Hepatocyte (in vitro differentiated cells): ENCODE data around the gene ASGR1. TPM values are rescaled to one million over a fixed set of nuclear protein-coding genes. Genes with fewer than 3 reads are reported as not detected.
A peak's percentile ranks its signal among the peaks of the same experiment; 100 is the strongest.
"Not testable (repeated sequence)": the region's sequence is repeated elsewhere in the genome, so short reads cannot be mapped to it uniquely, and the experiment has no call there.

Experiments
- DNase-seq: peaks from one replicate; pipeline ENCODE4 v3.0.0-alpha.2; 2016; ENCODE audit warnings: low spot score
- H2AFZ ChIP-seq: fragments of 200-600 bp; sonication (generic); 2 replicates; pipeline ENCODE4 v1.6.0; 2016; ENCODE audit warnings: antibody characterized with exemption, mild to moderate bottlenecking
- H3K27ac ChIP-seq: fragments of 200-600 bp; sonication (generic); 2 replicates; pipeline ENCODE4 v1.5.1; 2016; ENCODE audit warnings: mild to moderate bottlenecking
- H3K27me3 ChIP-seq: fragments of 200-600 bp; sonication (generic); 2 replicates; pipeline ENCODE4 v1.6.1; 2016
- H3K36me3 ChIP-seq: fragments of 200-600 bp; sonication (generic); replicated peaks from 2 replicates; pipeline ENCODE4 v1.5.1; 2016; ENCODE audit warnings: low read depth; ENCODE audit not compliant: insufficient read depth
- H3K4me1 ChIP-seq: fragments of 200-600 bp; sonication (generic); 2 replicates; pipeline ENCODE4 v1.5.1; 2016; ENCODE audit warnings: mild to moderate bottlenecking, moderate library complexity; ENCODE audit not compliant: insufficient read depth
- H3K4me2 ChIP-seq: fragments of 200-600 bp; sonication (generic); 2 replicates; pipeline ENCODE4 v1.6.0; 2016
- H3K4me3 ChIP-seq: fragments of 200-600 bp; sonication (generic); 2 replicates; pipeline ENCODE4 v1.5.1; 2016; ENCODE audit warnings: mild to moderate bottlenecking
- H3K79me2 ChIP-seq: fragments of 200-600 bp; sonication (generic); 2 replicates; pipeline ENCODE4 v1.6.0; 2017; ENCODE audit warnings: mild to moderate bottlenecking
- H3K9me2 ChIP-seq: fragments of 200-600 bp; sonication (generic); replicated peaks from 2 replicates; pipeline ENCODE4 v1.6.0; 2017; ENCODE audit warnings: mild to moderate bottlenecking; ENCODE audit not compliant: insufficient read depth
- H3K9me3 ChIP-seq: fragments of 200-600 bp; sonication (generic); 2 replicates; pipeline ENCODE4 v1.5.1; 2016; ENCODE audit warnings: low read depth, mild to moderate bottlenecking
- H4K20me1 ChIP-seq: fragments of 200-600 bp; sonication (generic); 2 replicates; pipeline ENCODE4 v1.6.0; 2016; ENCODE audit warnings: mild to moderate bottlenecking; ENCODE audit not compliant: insufficient read depth, poor library complexity, severe bottlenecking
- CTCF ChIP-seq: fragments of 200-600 bp; sonication (generic); IDR thresholded peaks from 2 replicates; pipeline ENCODE4 v1.5.1; 2016; ENCODE audit warnings: antibody characterized with exemption, mild to moderate bottlenecking; ENCODE audit not compliant: poor library complexity
- EZH2 ChIP-seq: fragments of 200-600 bp; sonication (generic); IDR thresholded peaks from 2 replicates; pipeline ENCODE4 v1.6.1; 2016; ENCODE audit warnings: antibody characterized with exemption, mild to moderate bottlenecking, borderline replicate concordance
- EZH2phosphoT487 ChIP-seq: fragments of 200-600 bp; sonication (generic); IDR thresholded peaks from one replicate; pipeline ENCODE4 v1.6.1; 2018; ENCODE audit warnings: antibody characterized with exemption, mild to moderate bottlenecking, low read depth, moderate library complexity; ENCODE audit not compliant: unreplicated experiment, severe bottlenecking
- WGBS: methylation state at CpG from one replicate; pipeline ENCODE4 v1.1.6; 2016; ENCODE audit warnings: low lambda C conversion rate; ENCODE audit errors: missing lambda C conversion rate; 5-methylcytosine and 5-hydroxymethylcytosine counted together
- polyA plus RNA-seq: library from polyadenylated mRNA; unstranded; fragments of >200 nt; fragmentation: Nextera tagmentation; extraction: Ambion mirVana; gene quantifications from 2 replicates; pipeline ENCODE4 v1.2.1, GENCODE V29; 2016
- total RNA-seq: library from RNA; depleted of rRNA; stranded (reverse); fragments of >200 nt; gene quantifications from 2 replicates; pipeline ENCODE4 v1.2.3, GENCODE V29; 2014

Gene ASGR1
- total and polyA plus RNA-seq, 2 experiments from 2014 or later: 74.0 to 140 TPM

- no peak overlapping the region for H3K4me3 ChIP-seq
- H3K4me2 ChIP-seq: no peak overlapping the region
- H3K27ac ChIP-seq: peak overlapping the region; percentile 4
- WGBS: 56% methylated on average over 8 of the region's 11 CpGs
- H3K4me1 ChIP-seq: peaks cover 6% of the 10 kb centered on the region
- no peaks in the 10 kb centered on the region for H3K79me2 ChIP-seq
- no peak for DNase-seq
- H3K9me2 ChIP-seq: no peaks in the 10 kb centered on the region
- no peaks in the 10 kb centered on the region for H3K27me3 ChIP-seq
- H3K9me3 ChIP-seq: no peaks in the 10 kb centered on the region
- H2AFZ ChIP-seq: peak overlapping the region; percentile 17
- H4K20me1 ChIP-seq: no peaks in the 10 kb centered on the region
- no peak for TF ChIP-seq EZH2phosphoT487
- TF ChIP-seq EZH2: no peak
- no peak for TF ChIP-seq CTCF
- no peaks in the 10 kb centered on the region for H3K36me3 ChIP-seq
Measured at GRCh38 chr17:7130621-7131422, 48.3 kb downstream of the ASGR1 start.

DNA sequence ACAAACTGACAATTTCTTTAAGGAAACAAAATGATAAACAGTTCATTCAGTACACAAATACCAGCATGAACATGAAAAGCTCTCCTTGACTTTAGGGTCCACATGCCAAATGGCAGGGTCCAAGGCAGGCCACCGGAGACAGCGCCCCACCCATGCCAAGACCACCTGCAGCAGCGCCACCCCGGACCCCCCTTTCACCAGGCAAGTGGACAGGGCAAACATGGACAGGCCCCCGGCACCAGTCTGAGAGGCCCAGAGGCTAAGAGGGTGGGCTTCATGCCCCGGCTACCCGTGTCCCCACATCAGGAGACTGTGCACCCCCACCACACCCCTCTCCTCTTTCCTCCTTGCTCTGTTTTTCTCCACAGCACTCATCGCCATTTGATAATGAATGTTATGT, 49.9 kb downstream of the ASGR1 start:
- Histone ChIP-seq H3K79me2 (no peaks in the 10 kb centered on the region), H3K27ac (no peak overlapping the region), H3K4me3 (no peak overlapping the region), H3K9me2 (no peaks in the 10 kb centered on the region), H3K4me2 (no peak overlapping the region), H3K36me3 (no peaks in the 10 kb centered on the region), H3K4me1 (peaks cover 6% of the 10 kb centered on the region), H3K27me3 (no peaks in the 10 kb centered on the region), H3K9me3 (no peaks in the 10 kb centered on the region), H2AFZ (no peak overlapping the region), H4K20me1 (no peaks in the 10 kb centered on the region)
- no peak for DNase-seq
- 90% methylated on average over 8 of the region's 8 CpGs for WGBS
- TF ChIP-seq CTCF (no peak), EZH2phosphoT487 (no peak), EZH2 (no peak)

- Histone ChIP-seq H3K27me3 (no peaks in the 10 kb centered on the region), H3K79me2 (no peaks in the 10 kb centered on the region), H4K20me1 (no peaks in the 10 kb centered on the region), H3K9me2 (no peaks in the 10 kb centered on the region), H3K9me3 (no peaks in the 10 kb centered on the region), H3K4me3 (no peak overlapping the region), H3K36me3 (no peaks in the 10 kb centered on the region), H3K4me1 (peaks cover 6% of the 10 kb centered on the region), H3K27ac (no peak overlapping the region), H3K4me2 (no peak overlapping the region), H2AFZ (no peak overlapping the region)
- no peak for TF ChIP-seq EZH2phosphoT487
- no peak for TF ChIP-seq CTCF
- no peak for TF ChIP-seq EZH2
- no peak for DNase-seq
- WGBS: 59% methylated on average over 5 of the region's 5 CpGs
Measured at GRCh38 chr17:7128160-7128559, 51.0 kb downstream of the ASGR1 start.

DNA sequence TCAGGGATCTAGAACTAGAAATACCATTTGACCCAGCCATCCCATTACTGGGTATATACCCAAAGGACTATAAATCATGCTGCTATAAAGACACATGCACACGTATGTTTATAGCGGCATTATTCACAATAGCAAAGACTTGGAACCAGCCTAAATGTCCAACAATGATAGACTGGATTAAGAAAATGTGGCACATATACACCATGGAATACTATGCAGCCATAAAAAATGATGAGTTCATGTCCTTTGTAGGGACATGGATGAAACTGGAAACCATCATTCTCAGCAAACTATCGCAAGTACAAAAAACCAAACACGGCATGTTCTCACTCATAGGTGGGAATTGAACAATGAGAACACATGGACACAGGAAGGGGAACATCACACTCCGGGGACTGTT, 51.7 kb downstream of the ASGR1 start:
- not testable (repeated sequence) for H3K9me3 ChIP-seq, H3K4me2 ChIP-seq, DNase-seq, H3K79me2 ChIP-seq, H3K27me3 ChIP-seq, H2AFZ ChIP-seq, H3K9me2 ChIP-seq, H4K20me1 ChIP-seq, H3K4me1 ChIP-seq, H3K27ac ChIP-seq, H3K4me3 ChIP-seq, H3K36me3 ChIP-seq
- 99% methylated on average over 5 of the region's 5 CpGs for WGBS

DNA sequence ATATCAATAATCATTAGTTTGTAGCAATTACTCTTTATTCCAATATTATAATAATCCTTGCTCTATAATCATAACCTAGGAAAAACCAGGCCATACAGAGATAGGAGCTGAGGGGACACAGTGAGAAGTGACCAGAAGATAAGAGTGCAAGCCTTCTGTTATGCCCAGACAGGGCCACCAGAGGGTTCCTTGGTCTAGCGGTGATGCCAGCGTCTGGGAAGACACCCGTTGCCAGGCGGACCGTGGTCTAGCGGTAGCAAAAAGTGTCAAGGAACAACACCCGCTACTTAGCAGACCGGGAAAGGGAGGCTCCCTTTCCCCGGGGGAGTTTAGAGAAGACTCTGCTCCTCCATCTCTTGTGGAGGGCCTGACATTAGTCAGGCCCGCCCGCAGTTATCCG, 52.8 kb downstream of the ASGR1 start:
- not testable (repeated sequence) for H3K79me2 ChIP-seq, DNase-seq, H3K4me2 ChIP-seq, H3K27ac ChIP-seq, H4K20me1 ChIP-seq, H3K4me1 ChIP-seq, H3K9me2 ChIP-seq, H3K27me3 ChIP-seq, H3K9me3 ChIP-seq, H3K36me3 ChIP-seq, H2AFZ ChIP-seq, H3K4me3 ChIP-seq
- 89% methylated on average over 12 of the region's 12 CpGs for WGBS
